ENCODE data around the gene E2F8.

DNA sequence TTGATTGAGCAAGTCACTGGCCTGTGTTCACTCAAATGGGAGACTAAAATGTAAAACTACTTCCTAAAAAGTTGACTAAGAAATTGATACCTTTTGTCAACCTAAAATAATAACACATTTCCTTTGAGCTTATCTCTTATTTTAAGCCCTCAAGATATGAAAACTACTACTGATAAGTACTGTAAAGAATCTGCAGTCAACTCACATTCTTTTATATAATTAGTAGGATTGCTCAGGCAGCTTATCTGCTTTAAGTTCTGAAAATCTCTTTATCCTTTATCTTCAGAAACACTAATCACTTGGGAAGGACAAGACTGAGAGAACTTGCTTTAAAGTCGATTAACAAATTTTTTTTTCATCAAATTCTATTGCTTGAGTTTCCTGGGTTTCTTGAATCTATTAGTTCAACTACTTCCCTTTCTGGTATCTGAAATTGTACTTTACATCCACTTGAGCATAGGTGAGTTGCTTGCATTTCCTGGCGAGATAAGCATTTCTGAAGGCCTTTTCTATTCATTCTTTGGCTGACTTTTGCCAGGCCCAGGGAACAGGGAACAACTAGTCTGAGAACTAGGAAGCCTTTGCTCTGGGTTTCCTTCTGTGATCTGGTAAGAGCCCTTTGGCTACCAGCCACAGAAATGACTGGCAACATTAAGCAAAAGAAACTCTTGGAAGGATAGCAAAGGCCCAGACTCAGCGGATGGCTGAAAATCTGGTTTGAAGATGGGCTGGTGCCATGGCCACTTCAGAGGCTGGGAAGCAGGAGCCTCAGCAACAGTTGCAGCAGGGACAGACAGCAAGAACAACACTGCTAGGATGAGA is 19.6 kb downstream of the E2F8 start:
- TF ChIP-seq, protein P1, sequence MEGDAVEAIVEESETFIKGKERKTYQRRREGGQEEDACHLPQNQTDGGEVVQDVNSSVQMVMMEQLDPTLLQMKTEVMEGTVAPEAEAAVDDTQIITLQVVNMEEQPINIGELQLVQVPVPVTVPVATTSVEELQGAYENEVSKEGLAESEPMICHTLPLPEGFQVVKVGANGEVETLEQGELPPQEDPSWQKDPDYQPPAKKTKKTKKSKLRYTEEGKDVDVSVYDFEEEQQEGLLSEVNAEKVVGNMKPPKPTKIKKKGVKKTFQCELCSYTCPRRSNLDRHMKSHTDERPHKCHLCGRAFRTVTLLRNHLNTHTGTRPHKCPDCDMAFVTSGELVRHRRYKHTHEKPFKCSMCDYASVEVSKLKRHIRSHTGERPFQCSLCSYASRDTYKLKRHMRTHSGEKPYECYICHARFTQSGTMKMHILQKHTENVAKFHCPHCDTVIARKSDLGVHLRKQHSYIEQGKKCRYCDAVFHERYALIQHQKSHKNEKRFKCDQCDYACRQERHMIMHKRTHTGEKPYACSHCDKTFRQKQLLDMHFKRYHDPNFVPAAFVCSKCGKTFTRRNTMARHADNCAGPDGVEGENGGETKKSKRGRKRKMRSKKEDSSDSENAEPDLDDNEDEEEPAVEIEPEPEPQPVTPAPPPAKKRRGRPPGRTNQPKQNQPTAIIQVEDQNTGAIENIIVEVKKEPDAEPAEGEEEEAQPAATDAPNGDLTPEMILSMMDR (IDR thresholded peaks at IDR 0.05; ENCODE audit: low read depth, low read length): no peak
- no peak for TF ChIP-seq EZH2phosphoT487 (IDR thresholded peaks at IDR 0.05; ENCODE audit: low read depth)

All from OCI-LY3 (cell line).